Liver (tissue), 9 donors: Measurements from ENCODE around the gene ABCA13. TPM values are rescaled to one million over a fixed set of nuclear protein-coding genes. Genes with fewer than 3 reads are reported as not detected.

Source experiments
- DNase-seq: peaks from one replicate; pipeline ENCODE4 v3.0.0-alpha.2; 2017; ENCODE audit warnings: low spot score
- H3K27ac ChIP-seq, 2 donors: one replicate each; pipeline ENCODE4 v1.7.0; 2013; ENCODE audit warnings: inconsistent platforms in 2 of 2, low read length in 2 of 2, control low read depth in 1 of 2, low read depth in 1 of 2, mild to moderate bottlenecking in 1 of 2
- H3K27me3 ChIP-seq, 4 donors: one replicate each; pipeline versions ENCODE4 v1.6.1 to v1.7.0; 2013; ENCODE audit warnings: low read length in 3 of 4, inconsistent platforms in 1 of 4, mild to moderate bottlenecking in 1 of 4, moderate library complexity in 1 of 4; ENCODE audit not compliant: control insufficient read depth in 4 of 4, insufficient read depth in 4 of 4
- H3K36me3 ChIP-seq, 4 donors: one replicate each; pipeline versions ENCODE4 v1.6.1 to v1.7.0; 2013; ENCODE audit warnings: low read length in 3 of 4, mild to moderate bottlenecking in 3 of 4, low read depth in 1 of 4, moderate library complexity in 1 of 4; ENCODE audit not compliant: control insufficient read depth in 4 of 4, insufficient read depth in 3 of 4
- H3K4me1 ChIP-seq, 4 donors: one replicate each; pipeline versions ENCODE4 v1.6.1 to v1.7.0; 2013; ENCODE audit warnings: low read length in 3 of 4, mild to moderate bottlenecking in 3 of 4, moderate library complexity in 1 of 4; ENCODE audit not compliant: control insufficient read depth in 4 of 4, insufficient read depth in 4 of 4
- H3K4me3 ChIP-seq, 3 donors: one replicate each; pipeline versions ENCODE4 v1.6.1 to v1.7.0; 2013; ENCODE audit warnings: low read length in 3 of 3, control low read depth in 1 of 3, low read depth in 1 of 3, mild to moderate bottlenecking in 1 of 3
- H3K9ac ChIP-seq, 2 donors: one replicate each; pipeline ENCODE4 v1.7.0; 2013; ENCODE audit warnings: low read length in 2 of 2, mild to moderate bottlenecking in 2 of 2, moderate library complexity in 2 of 2, control low read depth in 1 of 2, low read depth in 1 of 2
- H3K9me3 ChIP-seq, 4 donors: one replicate each; pipeline versions ENCODE4 v1.6.1 to v1.7.0; 2013; ENCODE audit warnings: low read length in 3 of 4; ENCODE audit not compliant: control insufficient read depth in 4 of 4
- ATF3 ChIP-seq: IDR thresholded peaks from 2 replicates; pipeline ENCODE4 v1.6.1; 2016; ENCODE audit warnings: antibody characterized with exemption
- CTCF ChIP-seq: fragments of 150-350 bp; IDR thresholded peaks from 2 replicates; pipeline ENCODE4 v1.5.1; 2017; ENCODE audit warnings: improper control_type of control experiment, low read depth, low read length; ENCODE audit not compliant: missing input control
- FOXA1 ChIP-seq: IDR thresholded peaks from 2 replicates; pipeline ENCODE4 v1.6.1; 2016; ENCODE audit warnings: antibody characterized with exemption
- HNF4A ChIP-seq, 2 donors: conservative IDR thresholded peaks; 2 replicates each; pipeline ENCODE4 v1.6.1; 2016; ENCODE audit warnings: antibody characterized with exemption in 2 of 2, mild to moderate bottlenecking in 2 of 2
- HNF4G ChIP-seq: IDR thresholded peaks from 2 replicates; pipeline ENCODE4 v1.6.1; 2016; ENCODE audit warnings: antibody characterized with exemption
- JUND ChIP-seq, 2 donors: IDR thresholded peaks; 2 replicates each; pipeline ENCODE4 v1.6.1; 2016; ENCODE audit warnings: antibody characterized with exemption in 2 of 2
- NR2F2 ChIP-seq: IDR thresholded peaks from 2 replicates; pipeline ENCODE4 v1.6.1; 2016; ENCODE audit warnings: antibody characterized with exemption
- RAD21 ChIP-seq, 2 donors: IDR thresholded peaks; 2 replicates each; pipeline ENCODE4 v1.6.1; 2016; ENCODE audit warnings: antibody characterized with exemption in 2 of 2, mild to moderate bottlenecking in 2 of 2
- RXRA ChIP-seq, 2 donors: IDR thresholded peaks; 2 replicates each; pipeline ENCODE4 v1.6.1; 2017 to 2018; ENCODE audit warnings: antibody characterized with exemption in 2 of 2, mild to moderate bottlenecking in 1 of 2
- TAF1 ChIP-seq: conservative IDR thresholded peaks from 2 replicates; pipeline ENCODE4 v1.6.1; 2016; ENCODE audit warnings: antibody characterized with exemption, mild to moderate bottlenecking
- YY1 ChIP-seq: IDR thresholded peaks from 2 replicates; pipeline ENCODE4 v1.6.1; 2016; ENCODE audit warnings: antibody characterized with exemption, mild to moderate bottlenecking
- WGBS: extraction: QIAGEN DNeasy Blood & Tissue Kit; methylation state at CpG from one replicate; pipeline ENCODE4 v1.1.7; 2013; 5-methylcytosine and 5-hydroxymethylcytosine counted together
- polyA plus RNA-seq, 2 donors: library from polyadenylated mRNA; stranded (reverse) in 1 of 2; unstranded in 1 of 2; fragments of 200-250 nt in 1 of 2; fragments of >200 nt in 1 of 2; fragmentation: Nextera tagmentation in 1 of 2; extraction: Ambion mirVana in 1 of 2; gene quantifications; one replicate each; pipeline versions ENCODE4 v1.2.1 to v1.2.3, GENCODE V29; 2013 to 2015
- total RNA-seq, 2 donors: library from RNA; depleted of rRNA; stranded (reverse); fragments of >200 nt; gene quantifications; one replicate each; pipeline ENCODE4 v1.2.3, GENCODE V29; 2014
- TF ChIP-seq, protein P1 (sequence below): IDR thresholded peaks from 2 replicates; pipeline ENCODE4 v1.6.1; 2016; ENCODE audit warnings: antibody characterized with exemption
- donor health status: healthy.
- donor health status: healthy.
- donor health status: healthy.
- donor health status: healthy.
- donor health status: healthy.

ABCA13 gene
- total and polyA plus RNA-seq, 4 donors = 0.22 to 1.0 (median 0.66) TPM

DNA sequence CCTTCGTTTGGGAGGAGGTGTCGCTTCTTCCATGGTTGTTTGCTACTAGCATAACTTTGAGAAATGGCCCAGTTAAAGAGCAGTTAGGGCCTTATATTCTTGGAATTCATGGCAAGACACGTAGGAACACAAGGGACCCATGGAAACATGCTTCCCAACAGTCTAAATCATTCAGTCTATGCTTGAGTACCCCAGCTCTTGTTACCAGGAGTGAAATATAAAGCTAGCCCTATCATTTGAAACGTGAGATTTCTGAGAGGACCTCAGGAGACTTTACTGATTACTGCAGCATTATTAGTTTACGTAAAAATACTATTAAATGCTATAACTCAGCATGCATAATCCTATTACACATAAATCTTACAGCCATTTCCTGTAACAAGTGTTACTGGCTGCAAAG, 424.5 kb downstream of the ABCA13 start:
- TF ChIP-seq FOXA1 = no peak
- no peak for TF ChIP-seq NR2F2
- Histone ChIP-seq H3K27me3 (no peaks in the 10 kb centered on the region), H3K4me1 (no peaks in the 10 kb centered on the region), H3K9ac (no peak overlapping the region), H3K4me3 (no peak overlapping the region), H3K36me3 (no peaks in the 10 kb centered on the region), H3K9me3 (no peaks in the 10 kb centered on the region), H3K27ac (no peak overlapping the region)
- WGBS = 61% methylated on average over 5 of the region's 5 CpGs
- no peak for DNase-seq

DNA sequence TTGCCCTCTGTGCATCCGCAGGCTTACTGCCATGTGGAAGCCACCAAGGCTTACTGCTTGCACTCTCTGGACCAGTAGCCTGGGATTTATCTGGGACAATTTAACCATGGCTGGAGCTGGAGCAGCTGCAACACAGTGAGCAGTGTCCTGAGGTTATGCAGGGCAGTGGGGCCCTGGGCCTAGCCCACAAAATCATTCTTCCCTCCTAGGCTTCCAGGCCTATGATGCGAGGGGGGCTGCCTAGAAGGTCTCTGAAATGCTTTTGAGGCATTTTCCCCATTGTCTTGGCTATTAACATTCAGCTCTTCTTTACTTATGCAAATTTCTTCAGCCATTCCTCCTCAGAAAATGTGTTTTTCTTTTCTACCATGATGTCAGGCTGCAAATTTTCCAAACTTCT, 439.4 kb downstream of the ABCA13 start:
- Histone ChIP-seq H3K4me1 (no peaks in the 10 kb centered on the region), H3K9ac (no peak overlapping the region), H3K9me3 (no peaks in the 10 kb centered on the region), H3K27ac (no peak overlapping the region), H3K4me3 (no peak overlapping the region), H3K27me3 (peaks cover 0 to 3% (median 0%) of the 10 kb centered on the region in 4 donors), H3K36me3 (no peaks in the 10 kb centered on the region)
- WGBS = 65% methylated on average over 2 of the region's 2 CpGs
- no peak for TF ChIP-seq NR2F2
- TF ChIP-seq RXRA (IDR thresholded peaks at IDR 0.05) = no peak
- no peak for DNase-seq

- no peaks in the 10 kb centered on the region for H3K9me3 ChIP-seq
- no peak overlapping the region for H3K9ac ChIP-seq
- no peaks in the 10 kb centered on the region for H3K27me3 ChIP-seq
- H3K4me3 ChIP-seq = no peak overlapping the region
- 78% methylated on average over 3 of the region's 3 CpGs for WGBS
- no peaks in the 10 kb centered on the region for H3K36me3 ChIP-seq
- H3K27ac ChIP-seq = no peak overlapping the region
- TF ChIP-seq YY1 (no peak), HNF4G (no peak), CTCF (no peak), FOXA1 (no peak), HNF4A (conservative IDR thresholded peaks at IDR 0.05) (no peak), RAD21 (IDR thresholded peaks at IDR 0.05) (no peak), JUND (IDR thresholded peaks at IDR 0.05) (no peak), RXRA (IDR thresholded peaks at IDR 0.05) (no peak)
- DNase-seq = no peak
- no peaks in the 10 kb centered on the region for H3K4me1 ChIP-seq
These were observed 440.7 kb downstream of the ABCA13 start for GRCh38 chr7:48611993-48612392.

DNA sequence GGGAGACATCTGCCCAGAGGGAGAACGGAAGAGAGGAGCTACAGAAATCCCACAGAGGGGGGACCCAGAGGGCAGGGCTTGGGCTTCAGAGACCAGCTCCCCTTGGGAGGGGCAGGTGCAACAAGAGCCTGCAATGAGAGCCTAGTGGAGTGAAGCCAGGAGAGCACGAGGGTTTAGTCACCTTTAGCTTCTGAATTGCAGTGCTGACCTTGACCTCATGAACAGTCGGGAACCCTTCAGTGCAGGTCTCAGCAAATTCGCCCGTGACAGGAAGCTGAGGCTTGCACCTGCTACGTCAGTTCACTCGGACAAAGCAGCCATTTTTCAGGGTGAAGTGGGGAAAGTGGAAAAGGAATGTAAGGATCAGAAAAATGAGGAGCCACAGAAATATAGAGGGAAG, 446.2 kb downstream of the ABCA13 start:
- Histone ChIP-seq H3K9ac (no peak overlapping the region), H3K27ac (no peak overlapping the region), H3K9me3 (no peaks in the 10 kb centered on the region), H3K4me3 (no peak overlapping the region), H3K36me3 (no peaks in the 10 kb centered on the region), H3K4me1 (no peaks in the 10 kb centered on the region), H3K27me3 (no peaks in the 10 kb centered on the region)
- TF ChIP-seq ATF3 (no peak), RXRA (IDR thresholded peaks at IDR 0.05) (no peak), TAF1 (no peak), HNF4A (conservative IDR thresholded peaks at IDR 0.05) (no peak), CTCF (no peak)
- TF ChIP-seq, protein P1, sequence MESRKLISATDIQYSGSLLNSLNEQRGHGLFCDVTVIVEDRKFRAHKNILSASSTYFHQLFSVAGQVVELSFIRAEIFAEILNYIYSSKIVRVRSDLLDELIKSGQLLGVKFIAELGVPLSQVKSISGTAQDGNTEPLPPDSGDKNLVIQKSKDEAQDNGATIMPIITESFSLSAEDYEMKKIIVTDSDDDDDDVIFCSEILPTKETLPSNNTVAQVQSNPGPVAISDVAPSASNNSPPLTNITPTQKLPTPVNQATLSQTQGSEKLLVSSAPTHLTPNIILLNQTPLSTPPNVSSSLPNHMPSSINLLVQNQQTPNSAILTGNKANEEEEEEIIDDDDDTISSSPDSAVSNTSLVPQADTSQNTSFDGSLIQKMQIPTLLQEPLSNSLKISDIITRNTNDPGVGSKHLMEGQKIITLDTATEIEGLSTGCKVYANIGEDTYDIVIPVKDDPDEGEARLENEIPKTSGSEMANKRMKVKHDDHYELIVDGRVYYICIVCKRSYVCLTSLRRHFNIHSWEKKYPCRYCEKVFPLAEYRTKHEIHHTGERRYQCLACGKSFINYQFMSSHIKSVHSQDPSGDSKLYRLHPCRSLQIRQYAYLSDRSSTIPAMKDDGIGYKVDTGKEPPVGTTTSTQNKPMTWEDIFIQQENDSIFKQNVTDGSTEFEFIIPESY = no peak
- WGBS = 59% methylated on average over 7 of the region's 7 CpGs
- DNase-seq = no peak
